SH-SY5Y (cell line): ENCODE data around the gene ESR1.

Experiments
- GATA2 ChIP-seq: IDR thresholded peaks from 2 replicates; pipeline ENCODE4 v1.6.1; 2011; ENCODE audit warnings: mild to moderate bottlenecking, low read depth, low read length
- GATA3 ChIP-seq: IDR thresholded peaks from 2 replicates; pipeline ENCODE4 v1.6.1; 2011; ENCODE audit warnings: low read depth, mild to moderate bottlenecking, low read length, moderate library complexity

GRCh38 chr6:151905854-151906253, 98.4 kb downstream of the ESR1 start:
- no peak for TF ChIP-seq GATA3
- TF ChIP-seq GATA2, result no peak
